Middle frontal gyrus (tissue), 1 donor: ENCODE measurements around the gene COL5A2.

Source experiments
- DNase-seq: peaks from one replicate; pipeline ENCODE4 v3.0.0-alpha.2; 2015; ENCODE audit warnings: low spot score; ENCODE audit errors: extremely low spot score

The COL5A2 gene

DNA sequence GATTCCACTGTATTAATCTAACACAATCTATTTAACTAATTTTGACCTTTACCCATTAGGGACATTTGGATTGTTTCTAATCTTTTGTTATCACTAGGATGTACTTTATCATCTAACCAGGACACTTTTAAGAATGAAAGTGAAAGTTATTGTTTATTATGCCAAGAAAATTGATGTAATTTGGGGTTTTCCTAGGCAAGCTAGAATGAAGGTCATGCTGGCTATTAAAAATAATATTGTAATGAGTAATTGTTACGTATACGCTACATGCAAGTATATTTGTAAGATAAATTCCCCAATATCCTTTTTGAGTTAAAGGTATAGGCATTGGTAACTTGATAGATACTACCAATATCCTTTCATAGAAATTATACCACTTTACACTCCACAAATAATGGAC is 74.6 kb downstream of the COL5A2 start:
- no peak for DNase-seq

DNA sequence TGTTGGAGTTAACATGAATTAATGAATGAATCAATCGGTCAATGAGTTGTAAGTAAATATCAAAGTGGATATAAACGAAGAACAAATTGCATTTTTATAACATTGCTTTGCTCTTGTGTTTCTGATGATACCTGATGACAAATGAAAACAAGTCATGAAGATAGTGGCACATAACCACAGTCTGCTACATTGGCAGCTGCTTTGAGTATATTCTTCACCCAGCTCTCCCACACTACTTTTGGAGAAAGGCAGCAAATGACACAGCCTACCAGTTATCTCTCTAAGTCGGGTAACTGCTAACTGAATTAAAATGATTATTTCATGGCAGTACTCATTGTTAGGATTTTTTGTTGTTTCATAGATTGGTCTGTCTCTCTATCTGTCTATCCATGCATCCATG is 76.8 kb downstream of the COL5A2 start:
- no peak for DNase-seq

DNA sequence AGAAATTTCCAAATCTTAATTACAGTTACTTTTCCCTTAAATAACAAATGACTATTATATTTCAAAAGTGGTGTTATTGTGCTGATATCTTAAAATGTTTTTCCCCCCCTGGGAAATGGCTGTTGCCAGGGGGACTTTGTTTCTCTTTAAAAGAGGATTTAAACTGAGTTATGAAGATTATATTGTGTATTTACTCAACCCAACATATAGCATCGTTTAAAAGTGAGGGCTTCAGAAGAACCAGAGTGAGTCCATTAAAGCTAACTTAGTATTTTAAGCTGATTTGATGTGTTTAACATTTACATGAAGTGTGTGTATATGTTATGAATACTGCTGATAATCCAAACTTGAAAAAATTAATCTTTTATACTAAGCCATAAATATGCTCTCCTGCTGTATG is 81.6 kb downstream of the COL5A2 start:
- no peak for DNase-seq

DNA sequence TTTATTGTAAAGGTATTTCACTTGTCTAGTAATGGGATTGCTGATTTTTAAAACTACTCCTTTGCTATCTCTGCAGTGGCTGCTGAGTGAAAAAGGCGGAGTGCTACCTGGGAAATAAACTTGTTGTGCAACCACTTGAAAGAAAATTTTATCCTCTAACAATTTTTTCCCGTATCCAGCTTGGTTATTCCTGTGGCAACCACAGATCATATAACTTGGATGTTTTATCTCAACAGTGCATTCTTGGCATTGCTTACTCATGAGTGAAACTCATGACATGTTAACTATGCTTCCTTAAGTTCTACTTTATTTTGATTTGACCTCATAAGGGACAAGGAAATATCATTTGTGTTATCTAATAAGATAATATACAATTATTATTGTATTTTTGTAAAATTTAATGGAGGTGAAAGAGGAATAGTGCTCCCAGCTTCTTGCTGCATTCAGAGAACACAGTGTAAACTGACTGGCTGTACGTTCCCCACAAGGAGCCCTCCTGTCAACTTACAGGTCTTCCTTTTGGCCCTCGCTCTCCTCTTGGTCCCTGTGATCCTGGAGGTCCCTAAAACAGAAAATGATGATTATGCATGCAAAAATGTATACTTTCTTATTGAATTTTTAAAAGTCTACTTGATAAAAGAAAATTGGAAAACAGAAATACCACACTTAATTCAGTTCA is 82.7 kb downstream of the COL5A2 start:
- DNase-seq, result no peak

DNA sequence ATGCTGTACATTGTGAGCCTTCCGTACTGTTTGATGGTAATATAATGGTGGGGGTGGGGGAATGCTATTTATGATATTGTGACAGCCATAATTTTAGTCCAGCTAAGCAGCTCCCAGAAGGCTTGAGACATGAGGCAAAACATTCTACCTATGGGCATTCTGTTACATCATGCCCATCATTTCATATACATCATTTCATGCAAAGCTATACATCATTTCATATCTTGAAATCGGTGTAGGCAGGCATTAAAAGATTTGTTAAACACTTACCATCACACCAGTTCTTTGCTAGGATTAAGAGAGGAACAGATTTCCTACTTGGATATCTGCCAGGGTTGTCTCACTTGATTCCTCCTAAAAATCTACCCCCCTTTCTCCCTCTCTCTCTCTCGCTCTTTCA is 84.5 kb downstream of the COL5A2 start:
- DNase-seq, result no peak

DNA sequence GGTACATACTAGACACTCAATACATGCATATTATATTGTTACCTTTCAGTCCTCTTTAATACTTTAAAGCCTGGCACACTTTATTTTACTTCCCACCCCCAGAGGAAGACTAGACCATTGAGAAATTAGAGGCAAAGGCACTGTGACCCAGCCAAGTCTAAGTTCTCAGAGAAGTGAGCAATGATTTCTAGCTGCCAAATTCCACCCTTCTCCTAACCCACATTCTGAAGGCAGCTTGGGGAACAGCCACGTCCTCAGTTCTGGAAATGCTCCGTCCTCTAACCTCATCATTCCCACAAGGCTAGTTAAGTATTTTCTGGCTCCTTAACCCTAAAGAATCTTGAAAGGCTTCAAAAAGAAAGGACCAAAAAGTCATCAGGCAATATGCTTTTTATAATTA is 86.6 kb downstream of the COL5A2 start:
- no peak for DNase-seq

DNA sequence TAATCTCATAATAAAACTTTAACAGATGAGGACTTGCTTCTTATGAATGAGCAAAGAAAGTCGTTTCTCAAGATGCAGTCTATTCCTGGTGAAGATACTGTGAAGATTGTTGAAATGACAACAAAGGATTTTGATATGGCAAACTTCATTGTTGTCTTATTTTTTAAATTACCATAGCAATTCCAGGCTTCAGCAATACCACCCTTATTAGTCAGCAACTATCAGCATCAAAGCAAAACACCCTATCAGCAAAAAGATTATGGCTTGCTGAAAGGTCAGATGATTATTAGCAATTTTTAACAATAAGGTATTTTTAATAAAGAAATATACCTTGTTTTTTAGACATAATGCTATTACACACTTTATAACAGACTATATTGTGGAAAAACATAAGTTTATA is 88.3 kb downstream of the COL5A2 start:
- no peak for DNase-seq

DNA sequence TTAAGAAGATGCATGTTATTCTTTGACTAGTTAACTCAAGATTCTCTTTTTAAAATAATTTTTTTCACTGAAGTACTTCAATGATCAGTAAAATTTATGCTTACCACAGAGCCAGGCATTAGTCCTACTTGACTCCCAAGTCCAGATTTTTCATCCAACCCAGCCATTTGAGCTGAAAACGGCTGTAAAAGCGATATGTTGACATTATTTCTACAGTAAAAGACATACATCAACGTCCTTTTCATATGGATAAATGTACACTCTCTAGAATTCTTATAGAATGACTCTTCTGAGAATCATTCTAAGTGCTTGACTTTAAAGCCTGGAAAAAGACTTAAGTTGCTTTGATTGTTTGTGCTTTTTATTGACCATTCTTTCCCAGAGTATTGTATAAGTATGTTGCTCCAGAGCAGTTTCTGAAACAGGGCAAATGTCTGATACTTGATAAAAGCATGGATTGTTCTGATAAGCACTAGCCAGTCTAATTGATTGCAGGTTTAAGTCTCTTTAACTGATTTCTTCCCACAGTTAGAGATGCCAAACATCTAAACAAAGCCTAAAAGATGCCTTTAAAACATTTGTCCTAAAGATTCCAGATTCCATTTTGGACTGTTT is 90.9 kb downstream of the COL5A2 start:
- no peak for DNase-seq

DNA sequence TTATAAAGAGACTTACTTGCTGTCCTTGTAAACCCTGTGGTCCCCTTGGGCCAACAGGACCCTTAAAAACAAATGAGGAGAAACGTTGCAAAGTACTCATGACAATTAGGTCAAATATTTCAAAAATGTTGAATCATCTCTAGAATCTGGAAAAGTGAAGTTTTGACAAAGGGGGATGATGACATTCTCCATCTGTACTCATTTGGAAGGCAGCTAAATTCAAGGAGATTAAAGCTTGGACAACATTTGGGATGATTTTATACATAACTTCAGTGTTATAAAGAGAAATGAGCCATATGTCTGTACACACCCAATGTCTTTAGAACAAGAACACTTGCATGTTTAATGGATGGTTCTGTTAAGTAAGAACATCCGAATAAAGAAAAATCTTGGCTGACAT is 92.9 kb downstream of the COL5A2 start:
- peak; percentile 20 for DNase-seq

DNA sequence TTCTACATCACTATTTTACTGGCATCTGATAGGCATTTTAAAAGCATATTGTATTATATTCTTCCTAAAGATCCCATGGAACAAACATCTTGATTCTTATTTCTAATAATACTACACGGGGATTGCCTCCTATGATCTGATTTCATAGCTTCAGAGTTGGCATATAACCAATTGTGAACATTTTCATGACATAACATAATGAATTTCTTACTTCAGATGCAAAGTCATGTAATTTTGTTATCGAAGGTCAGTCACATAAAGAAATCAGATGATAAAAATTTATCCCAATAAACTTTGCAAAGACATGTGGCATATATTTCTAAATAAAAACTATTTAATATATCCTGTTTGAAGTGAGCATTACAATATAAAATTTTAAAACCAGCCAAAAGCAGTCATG is 93.3 kb downstream of the COL5A2 start:
- no peak for DNase-seq

DNA sequence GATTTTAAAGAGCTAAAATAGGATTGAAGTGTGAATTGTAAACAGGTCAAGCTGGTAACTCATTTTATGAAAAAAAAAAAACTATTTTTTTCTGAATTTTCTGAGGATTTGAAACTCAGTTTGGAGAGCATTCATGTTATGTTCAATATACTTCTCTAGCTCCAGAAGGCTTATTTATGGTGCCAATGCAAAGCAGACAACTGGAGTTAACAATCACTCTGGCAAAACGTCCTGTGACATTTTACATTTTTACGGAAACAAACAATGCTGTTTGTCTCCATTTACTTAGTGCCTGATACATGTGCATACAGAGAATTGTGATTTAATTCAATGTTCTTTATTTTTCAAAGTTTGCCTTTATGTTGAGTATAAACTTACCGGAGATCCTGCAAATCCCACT is 96.0 kb downstream of the COL5A2 start:
- no peak for DNase-seq

DNA sequence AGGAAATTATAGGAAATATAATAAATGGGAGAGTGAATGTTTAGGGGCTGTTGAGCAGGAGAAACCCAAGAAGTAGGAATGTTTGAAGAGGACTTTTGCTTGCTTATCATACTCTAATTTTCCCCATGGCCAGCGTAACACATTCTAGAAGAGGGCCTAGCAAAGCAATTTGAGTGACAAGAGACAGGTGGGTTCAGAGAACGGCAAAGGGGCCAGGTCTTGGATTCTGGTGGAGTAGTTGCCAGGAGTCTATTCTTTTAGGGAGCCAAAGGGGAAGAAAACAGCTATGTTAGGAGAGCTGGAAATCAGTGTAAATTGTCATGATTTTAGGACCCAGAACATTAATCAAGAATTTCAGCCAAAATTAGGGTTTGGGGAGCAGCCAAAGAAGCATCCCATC is 96.5 kb downstream of the COL5A2 start:
- DNase-seq, result no peak

DNA sequence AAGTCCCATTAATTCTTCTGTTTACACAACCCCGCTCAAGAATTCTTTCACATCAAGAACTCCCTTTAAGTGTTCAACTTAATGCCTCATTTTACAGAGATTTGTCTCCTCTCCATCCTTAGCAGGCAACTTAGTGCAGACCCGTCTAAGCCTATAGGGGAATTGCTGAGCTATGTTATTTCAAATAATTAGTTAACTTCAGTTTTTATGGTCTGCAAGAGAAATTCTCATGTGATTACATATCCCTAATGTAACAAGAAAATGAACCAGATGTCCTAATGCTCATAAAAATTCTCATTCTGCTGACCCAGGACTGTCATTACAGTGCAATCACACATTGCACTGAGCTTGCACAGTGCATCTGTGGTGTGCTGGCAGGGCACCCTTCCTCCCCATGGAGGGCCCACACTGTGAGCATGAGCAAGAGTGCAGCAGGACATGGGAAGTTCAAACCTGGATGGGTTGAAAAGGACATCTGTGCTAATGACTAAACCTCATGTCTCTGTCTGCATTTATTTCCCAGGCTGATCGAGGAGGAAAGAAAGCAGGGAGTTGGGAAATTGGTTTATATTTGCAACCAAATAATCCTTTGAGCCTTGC is 97.1 kb downstream of the COL5A2 start:
- no peak for DNase-seq

DNA sequence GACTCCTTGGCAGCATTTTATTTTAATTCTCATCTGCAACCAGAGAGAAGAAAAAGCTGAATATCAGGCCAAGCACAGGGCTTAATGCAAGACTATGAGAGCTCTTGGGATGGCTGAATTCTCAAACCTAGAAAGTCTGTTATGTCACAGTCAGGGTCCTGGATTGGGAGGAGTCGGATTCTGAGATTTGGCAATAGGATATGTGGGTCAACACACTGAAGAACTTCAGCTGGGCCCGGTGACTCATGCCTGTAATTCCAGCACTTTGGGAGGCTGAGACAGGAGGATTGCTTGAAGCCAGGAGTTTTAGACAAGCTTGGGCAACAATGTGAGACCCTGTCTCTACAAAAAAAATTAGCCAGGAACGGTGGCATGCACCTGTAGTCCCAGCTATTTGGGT is 103.0 kb downstream of the COL5A2 start:
- no peak for DNase-seq

DNA sequence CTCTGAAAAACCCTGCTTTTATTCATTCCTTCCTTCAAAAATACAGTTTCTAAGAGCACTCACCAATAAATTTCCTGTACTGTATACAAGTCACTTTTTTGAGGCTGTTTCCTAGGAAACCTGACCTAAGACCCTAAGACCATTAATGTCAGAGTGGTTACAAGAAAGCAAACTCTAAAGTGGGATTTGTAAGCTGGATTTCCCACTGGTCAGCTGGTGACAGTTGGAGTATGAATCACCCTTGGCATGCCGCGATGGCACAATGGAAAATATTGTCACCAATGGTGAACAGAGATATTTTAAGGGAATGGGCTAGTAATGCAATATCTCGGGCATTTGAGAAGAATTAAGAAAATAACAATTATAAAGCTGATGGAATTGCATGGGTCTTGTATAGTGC is 103.4 kb downstream of the COL5A2 start:
- DNase-seq, result no peak

DNA sequence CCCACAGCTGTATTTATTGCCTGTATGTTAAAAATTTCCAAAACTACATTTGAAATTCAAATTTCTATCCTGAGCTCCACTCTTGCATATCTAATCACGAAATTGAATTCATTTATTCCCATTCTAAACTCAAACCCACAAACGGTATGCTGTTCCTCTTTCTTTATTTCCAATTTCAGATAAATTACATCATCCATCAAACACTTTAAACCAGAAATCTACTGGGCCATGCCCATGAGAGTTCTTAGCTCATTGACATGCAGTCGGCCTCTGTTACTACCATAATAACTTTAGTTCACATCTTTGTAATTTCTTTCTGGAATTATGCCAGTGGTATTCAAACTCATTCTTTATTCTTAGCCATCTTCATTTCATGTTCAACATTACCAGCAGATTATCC is 105.1 kb downstream of the COL5A2 start:
- DNase-seq, result no peak

DNA sequence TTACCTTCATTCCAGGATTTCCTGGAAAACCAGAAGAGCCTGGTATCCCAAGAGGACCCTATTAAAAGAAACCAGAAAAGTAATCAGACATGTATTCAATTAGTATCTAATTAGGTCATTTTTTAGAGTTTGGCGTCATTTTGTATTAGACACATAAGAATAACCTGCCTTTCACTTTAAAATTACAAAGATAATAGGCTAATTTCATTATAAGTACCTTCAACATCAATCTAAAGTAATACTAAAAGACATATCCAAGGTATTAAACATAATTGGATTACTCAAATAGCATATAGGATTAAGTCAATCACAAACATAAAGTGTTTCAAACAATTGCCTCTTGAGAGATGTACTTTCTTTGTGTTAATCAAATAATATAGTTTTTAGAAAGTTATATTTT is 107.5 kb downstream of the COL5A2 start:
- DNase-seq, result no peak

DNA sequence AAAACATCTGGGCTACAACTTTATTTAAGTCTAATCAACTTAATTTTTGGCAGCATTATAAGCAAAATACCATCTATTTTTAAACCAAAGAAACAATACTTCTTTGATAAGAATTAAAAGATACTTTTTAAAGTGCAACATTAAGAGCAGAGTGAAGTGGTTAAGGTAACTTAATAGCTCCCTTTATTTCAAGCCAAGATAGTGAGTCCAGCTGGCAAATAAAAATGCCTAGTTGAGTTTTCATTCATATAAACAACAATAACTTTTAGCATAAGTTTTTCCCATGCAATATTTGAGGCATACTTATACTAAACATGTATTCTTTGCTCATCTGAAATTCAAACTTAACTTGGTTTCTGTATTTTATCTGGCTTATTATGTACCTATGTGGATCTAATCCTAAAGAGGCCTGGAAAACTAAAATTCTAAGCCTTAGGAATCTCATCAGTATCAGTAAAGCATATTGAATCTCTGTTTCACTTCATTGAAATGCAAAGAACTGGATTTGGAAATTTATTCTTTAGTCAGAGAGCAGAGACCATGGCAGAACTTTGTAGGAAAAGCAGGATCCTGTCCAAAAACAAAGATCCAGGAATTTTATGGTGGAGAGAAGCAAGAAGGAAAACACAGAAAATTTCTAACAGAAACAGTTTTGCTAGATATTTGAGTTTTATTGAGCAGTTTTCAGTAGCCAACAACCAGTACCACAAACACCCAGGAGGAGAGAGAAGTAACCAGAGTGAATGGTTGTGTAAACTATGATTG is 109.5 kb downstream of the COL5A2 start:
- DNase-seq, result no peak

DNA sequence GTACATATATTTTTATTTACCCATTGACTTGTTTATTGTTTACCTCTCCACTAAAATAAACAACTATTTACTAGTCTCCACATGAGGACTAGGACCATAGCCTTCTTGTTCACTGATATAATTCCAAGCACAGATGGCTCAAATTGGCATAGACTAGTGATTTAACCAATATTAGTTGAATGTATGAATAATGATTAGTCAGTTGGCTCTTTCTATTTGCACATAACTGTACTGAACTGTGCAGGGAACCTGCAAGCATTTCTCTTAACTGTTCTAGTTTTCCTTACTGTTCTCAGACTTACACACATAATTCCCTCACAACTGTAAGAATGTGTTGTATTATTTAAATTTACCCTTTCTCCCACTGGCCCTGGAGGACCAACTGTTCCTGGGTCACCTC is 113.5 kb downstream of the COL5A2 start:
- no peak for DNase-seq

DNA sequence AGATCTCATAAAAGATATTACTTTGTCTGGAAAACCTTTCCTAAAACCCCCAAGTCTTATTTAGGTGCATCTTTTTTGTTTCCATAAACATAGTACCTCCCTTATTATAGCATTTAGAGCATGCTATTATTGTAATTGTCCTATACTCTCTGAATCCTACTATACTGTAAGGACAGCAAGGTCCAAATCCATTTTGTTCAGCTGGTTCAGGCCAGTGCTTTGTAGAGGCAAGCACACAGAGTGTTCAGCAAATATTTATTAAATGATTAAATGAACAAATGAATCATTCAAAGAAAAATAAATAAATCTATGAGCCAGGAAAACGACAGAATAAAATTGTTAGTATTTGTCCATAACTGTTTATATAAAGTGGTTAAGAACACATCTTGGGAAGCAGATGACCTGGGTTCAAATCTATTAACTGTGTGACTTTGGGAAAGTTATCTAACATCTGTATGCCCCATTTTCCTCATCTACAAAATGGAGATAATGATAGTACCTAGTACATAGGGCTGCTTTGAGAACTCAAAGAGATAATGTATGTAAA is 119.4 kb downstream of the COL5A2 start:
- DNase-seq, result no peak

DNA sequence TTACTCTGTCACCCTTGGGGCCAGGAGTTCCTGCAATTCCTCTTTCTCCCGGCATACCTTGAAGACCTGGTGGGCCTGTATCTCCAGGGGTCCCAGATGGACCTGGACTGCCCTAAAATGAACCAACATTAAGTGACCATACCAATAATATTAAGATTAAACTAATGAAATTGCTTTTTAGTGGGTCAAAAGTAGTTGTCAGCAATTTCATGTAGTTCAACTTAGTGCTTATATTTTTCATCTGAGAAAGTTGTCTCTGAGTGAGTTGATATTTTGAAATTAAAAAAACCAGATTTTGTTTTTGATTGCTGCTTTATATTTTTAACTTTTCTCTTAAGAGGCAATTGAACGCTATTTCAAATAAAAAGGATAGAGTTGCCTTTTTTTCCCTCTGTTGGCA is 122.2 kb downstream of the COL5A2 start:
- no peak for DNase-seq
